ENCODE data around the gene MTX2. TPM values are rescaled to one million over a fixed set of nuclear protein-coding genes. Genes with fewer than 3 reads are reported as not detected.

MTX2 gene
- total and polyA plus RNA-seq, 10 of the 15 experiments (the other 5 are each of a cell fraction or from before 2014, with no cell fraction given): 15.7 to 78.1 (median 55.0) TPM

- Histone ChIP-seq H3K9ac (ENCODE audit: control insufficient read depth, insufficient read depth, low read length) (no peak overlapping the region), H4K20me1 (ENCODE audit: control insufficient read depth, insufficient read depth) (no peaks in the 10 kb centered on the region), H3K27me3 (replicated peaks in 1 of 2; ENCODE audit: control insufficient read depth in 2 of 2, insufficient read depth in 2 of 2, low read length in 1 of 2) (no peaks in the 10 kb centered on the region), H3K9me3 (replicated peaks; ENCODE audit: control insufficient read depth, insufficient read depth, low read length) (no peaks in the 10 kb centered on the region; the same call in 2 of the 3 replicates), H3K4me2 (ENCODE audit: control insufficient read depth, insufficient read depth) (no peak overlapping the region), H3K79me2 (ENCODE audit: control insufficient read depth, insufficient read depth, low read length) (peaks cover 27% of the 10 kb centered on the region), H2AFZ (ENCODE audit: control insufficient read depth, low read depth, low read length) (no peak overlapping the region), H3K4me3 (no peak overlapping the region), H3K4me1 (ENCODE audit: control insufficient read depth, insufficient read depth, low read length) (no peaks in the 10 kb centered on the region), H3K36me3 (ENCODE audit: control insufficient read depth in 2 of 2, insufficient read depth in 2 of 2, low read length in 1 of 2) (no peaks in the 10 kb centered on the region; a peak in 1 of 4 replicates), H3K27ac (ENCODE audit: control insufficient read depth, insufficient read depth) (no peak overlapping the region)
- in situ Hi-C loops (cut with MboI) (no loop called here), intact Hi-C loops (cut with micrococcal nuclease; ENCODE audit: unreplicated experiment) (no loop called here)
- RAD21 ChIA-PET (ENCODE audit: unreplicated experiment): no interaction called here
- DNase-seq (ENCODE audit: low read depth, low spot score) (no peak), FAIRE-seq (no peak), ATAC-seq (no peak)
- BruUV-seq (replicated peaks): no TSS peak
- TF ChIP-seq BACH1 (IDR thresholded peaks at IDR 0.05; ENCODE audit: borderline replicate concordance): no peak
- no peak for TF ChIP-seq ZSCAN29 (IDR thresholded peaks at IDR 0.05)
- TF ChIP-seq SKIL (IDR thresholded peaks at IDR 0.05; ENCODE audit: low read depth, poor library complexity, severe bottlenecking): no peak
- no peak for TF ChIP-seq SRF (IDR thresholded peaks at IDR 0.05; ENCODE audit: low read depth in 2 of 2, low read length in 2 of 2)
- no peak for TF ChIP-seq CBX3 (IDR thresholded peaks at IDR 0.05; ENCODE audit: borderline replicate concordance, low read depth)
- TF ChIP-seq NR2F1 (conservative IDR thresholded peaks at IDR 0.05): no peak
- TF ChIP-seq ESRRA (IDR thresholded peaks at IDR 0.05; ENCODE audit: low read length): no peak
- TF ChIP-seq ZNF384 (IDR thresholded peaks at IDR 0.05; ENCODE audit: borderline replicate concordance, low read depth, low read length): no peak
- SMC1A ChIA-PET (ENCODE audit: uncharacterized antibody, unreplicated experiment): interaction anchor here (1.2 kb wide), 1 partner anchor 9 kb away, joined by 4 read pairs; no protein-coding TSS in a partner anchor
- CTCF ChIA-PET: interaction anchor here (0.6 to 1.4 kb wide), 5 partner anchors 12 to 424 kb away, joined by 3 to 6 read pairs (median 5); no protein-coding TSS in a partner anchor
- POLR2A ChIA-PET: interaction anchor here (0.7 kb wide), 1 partner anchor 172 kb away, joined by 4 read pairs; no protein-coding TSS in a partner anchor
These were observed 16.1 kb downstream of the MTX2 start for GRCh38 chr2:176285321-176285720.
